HG02884 (cell line): Measurements from ENCODE around the gene LMO7.

Source experiments
- ATAC-seq: cut with Tn5 transposase; IDR thresholded peaks from one replicate; pipeline ENCODE4 v1.9.1; 2021; ENCODE audit warnings: mild to moderate bottlenecking, moderate library complexity; ENCODE audit not compliant: unreplicated experiment

Gene LMO7

GRCh38 chr13:75831389-75831788 lies 195.3 kb downstream of the LMO7 start:
- ATAC-seq: no peak

DNA sequence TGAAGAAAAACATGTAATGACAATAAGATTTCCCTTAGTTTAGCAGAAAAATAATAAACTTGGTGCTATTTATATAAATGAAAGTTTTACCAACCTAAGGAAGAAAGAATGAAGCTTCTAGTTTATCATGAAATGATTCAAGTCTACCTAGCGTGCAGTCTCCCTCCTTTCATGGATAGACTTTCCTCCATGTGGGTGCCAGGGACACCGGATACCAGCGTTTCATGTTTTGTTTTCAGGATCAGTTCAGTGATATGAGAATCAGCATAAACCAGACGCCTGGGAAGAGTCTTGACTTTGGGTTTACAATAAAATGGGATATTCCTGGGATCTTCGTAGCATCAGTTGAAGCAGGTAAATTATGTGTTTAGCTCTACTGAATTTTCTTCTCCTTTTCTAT lies 196.7 kb downstream of the LMO7 start:
- ATAC-seq: no peak

DNA sequence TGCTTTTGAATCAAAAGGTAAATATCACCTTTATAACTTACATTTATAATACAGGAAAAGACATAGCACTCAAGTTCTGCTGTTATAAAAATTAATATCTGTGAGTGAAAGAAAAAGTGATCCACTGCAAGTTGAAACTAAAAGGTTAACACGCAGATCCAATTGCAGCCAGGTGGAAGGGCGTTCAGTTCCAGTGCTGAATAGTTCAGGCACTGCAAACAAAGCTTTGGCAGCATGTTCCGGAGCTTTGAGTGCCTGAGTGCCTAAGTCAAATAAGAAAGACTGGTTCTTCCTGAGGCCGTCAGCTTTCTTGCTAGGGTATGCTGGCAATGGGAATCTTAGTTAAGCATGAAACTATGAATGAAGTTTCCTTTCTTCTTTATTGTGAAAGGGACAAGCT lies 200.3 kb downstream of the LMO7 start:
- no peak for ATAC-seq

GRCh38 chr13:75838366-75839005 lies 202.4 kb downstream of the LMO7 start:
- ATAC-seq: no peak

DNA sequence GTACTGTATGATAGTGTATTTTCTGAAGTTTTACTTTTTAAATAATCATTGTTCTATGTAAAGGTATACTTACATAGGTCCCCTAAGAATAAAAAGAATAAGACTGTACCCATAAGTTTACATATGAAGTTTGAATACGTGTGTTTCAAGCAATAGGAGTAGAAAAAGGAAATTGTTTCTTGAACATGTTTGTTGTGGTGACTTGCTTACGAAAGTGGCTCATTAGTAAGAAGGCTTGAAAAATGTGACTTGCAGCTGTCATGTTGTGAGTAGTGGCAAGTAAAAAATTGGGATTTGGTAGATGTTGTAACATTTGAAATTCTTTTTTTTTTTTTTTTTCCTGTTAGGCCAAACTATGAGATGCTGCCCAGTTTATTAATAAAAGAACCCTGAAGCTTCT lies 203.3 kb downstream of the LMO7 start:
- ATAC-seq: no peak

- ATAC-seq: no peak
Measured at GRCh38 chr13:75841905-75842304, 205.8 kb downstream of the LMO7 start.

GRCh38 chr13:75843074-75843473 lies 206.9 kb downstream of the LMO7 start:
- ATAC-seq: no peak

DNA sequence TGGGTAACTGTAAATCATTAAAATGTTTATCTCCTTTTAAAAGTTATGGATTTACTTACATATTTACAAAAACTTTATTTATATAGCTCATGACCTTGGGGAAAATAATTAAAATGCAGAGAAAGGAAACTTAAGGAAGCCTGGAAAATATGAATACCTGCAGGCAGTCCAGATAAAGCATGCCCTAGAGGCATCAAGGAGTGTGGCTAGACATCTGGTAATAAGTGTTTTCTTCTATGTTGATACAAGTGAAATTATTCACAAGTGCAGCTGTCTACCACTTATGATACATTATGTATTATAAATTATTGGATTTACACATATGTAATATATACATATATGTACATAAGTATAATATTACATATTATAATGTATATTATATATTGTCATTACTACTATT lies 207.9 kb downstream of the LMO7 start:
- ATAC-seq: no peak

DNA sequence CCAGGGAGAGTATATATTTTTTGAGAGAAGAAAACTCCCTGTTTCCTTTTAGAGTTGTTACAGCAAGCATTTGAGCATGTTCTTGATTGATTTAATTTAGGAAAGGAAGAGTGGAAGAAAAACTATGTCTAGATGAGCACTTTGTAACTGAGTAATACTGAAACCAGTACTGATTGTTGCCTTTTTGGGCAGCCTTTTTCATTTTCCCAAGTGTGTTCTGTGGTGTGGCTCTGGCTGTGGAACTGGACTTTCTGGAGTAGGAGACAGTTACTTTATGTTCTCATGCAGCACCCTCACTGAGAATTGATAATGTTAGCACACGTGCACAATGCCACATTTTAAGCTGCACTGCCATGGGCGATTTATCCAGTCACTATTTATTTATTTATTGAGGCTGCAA lies 211.5 kb downstream of the LMO7 start:
- ATAC-seq: peak; percentile 63

- ATAC-seq: no peak
Measured at GRCh38 chr13:75850916-75851315, 214.8 kb downstream of the LMO7 start.

DNA sequence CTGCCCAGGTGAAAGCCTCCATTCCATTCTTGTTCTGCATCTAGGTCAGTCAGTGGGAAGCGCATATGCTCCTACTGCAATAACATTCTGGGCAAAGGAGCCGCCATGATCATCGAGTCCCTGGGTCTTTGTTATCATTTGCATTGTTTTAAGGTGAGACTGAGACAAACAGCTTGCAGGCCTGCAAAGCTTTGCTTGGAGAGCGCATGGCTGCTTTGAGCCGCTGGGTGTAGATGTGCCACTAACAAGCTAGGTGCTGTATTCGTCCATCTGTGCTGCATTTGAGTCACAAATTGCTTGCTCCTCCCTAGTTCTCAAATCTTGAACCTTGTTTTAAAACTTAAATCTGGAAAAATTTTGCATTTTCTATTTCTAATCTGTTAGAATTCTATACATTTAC lies 219.1 kb downstream of the LMO7 start:
- no peak for ATAC-seq

DNA sequence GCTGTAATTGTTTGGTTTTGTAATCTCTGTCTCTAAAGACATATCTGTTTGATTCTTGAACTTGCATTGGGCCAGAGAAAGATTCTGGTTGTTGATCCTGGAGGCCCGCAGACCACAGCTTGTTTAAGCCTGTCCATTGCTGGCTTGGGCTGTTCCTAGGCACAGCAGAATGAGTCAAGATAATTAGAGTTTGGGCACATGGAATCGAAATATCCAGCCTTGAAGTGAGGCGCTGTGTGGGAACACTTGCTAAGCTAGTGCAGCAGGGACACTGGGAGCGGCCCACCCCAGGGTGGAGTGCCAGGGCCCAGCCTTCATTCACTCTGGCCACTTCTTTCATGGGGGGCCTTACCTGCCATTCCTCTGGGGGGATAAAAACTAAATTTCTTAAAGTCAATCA lies 219.7 kb downstream of the LMO7 start:
- no peak for ATAC-seq

DNA sequence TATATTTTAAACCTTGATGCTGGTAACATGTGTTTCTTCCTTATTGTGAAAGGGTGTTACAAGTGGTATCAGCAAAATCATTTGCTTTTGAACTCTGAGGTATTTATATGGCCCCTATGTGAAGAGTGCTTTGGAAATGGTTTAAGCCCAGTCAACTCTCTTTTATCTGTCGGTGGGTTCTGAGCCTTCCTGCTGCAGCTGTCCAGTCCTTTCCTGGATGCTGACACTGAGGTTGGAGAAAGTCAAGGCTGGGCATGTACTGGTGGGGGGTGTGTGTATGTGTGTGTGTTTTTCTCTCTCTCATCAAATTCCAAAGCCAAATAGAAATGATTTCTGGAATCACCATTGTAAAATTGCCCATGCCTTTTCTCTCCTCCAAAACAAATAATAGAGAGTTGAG lies 221.2 kb downstream of the LMO7 start:
- ATAC-seq: no peak

GRCh38 chr13:75860935-75861334 lies 224.8 kb downstream of the LMO7 start:
- ATAC-seq: no peak

DNA sequence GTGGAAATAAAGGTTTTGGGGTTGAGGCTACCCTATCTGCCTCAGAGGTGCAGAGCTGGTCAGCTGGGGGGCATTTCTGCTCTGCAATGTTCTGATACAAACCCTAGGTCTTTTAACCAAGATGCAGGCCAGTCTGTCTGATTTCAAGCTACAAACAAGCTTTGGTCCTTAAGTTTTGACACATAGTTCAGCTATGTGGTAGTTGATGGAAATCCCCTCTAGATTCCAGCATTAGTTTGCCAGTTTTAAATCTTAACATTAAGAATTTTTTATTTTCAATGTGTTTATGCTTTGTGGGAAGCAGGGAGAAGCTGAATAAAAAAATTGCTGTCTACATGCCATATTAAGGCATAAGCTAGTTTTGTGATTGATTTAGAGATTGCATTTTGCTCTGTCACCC lies 225.7 kb downstream of the LMO7 start:
- no peak for ATAC-seq

- no peak for ATAC-seq
Measured at GRCh38 chr13:75864718-75865117, 228.6 kb downstream of the LMO7 start.

GRCh38 chr13:75867379-75868117 lies 231.4 kb downstream of the LMO7 start:
- no peak for ATAC-seq

- no peak for ATAC-seq
Measured at GRCh38 chr13:75869981-75870380, 233.9 kb downstream of the LMO7 start.

GRCh38 chr13:75870397-75870903 lies 234.3 kb downstream of the LMO7 start:
- no peak for ATAC-seq

- ATAC-seq: no peak
Measured at GRCh38 chr13:75871059-75871458, 234.9 kb downstream of the LMO7 start.

DNA sequence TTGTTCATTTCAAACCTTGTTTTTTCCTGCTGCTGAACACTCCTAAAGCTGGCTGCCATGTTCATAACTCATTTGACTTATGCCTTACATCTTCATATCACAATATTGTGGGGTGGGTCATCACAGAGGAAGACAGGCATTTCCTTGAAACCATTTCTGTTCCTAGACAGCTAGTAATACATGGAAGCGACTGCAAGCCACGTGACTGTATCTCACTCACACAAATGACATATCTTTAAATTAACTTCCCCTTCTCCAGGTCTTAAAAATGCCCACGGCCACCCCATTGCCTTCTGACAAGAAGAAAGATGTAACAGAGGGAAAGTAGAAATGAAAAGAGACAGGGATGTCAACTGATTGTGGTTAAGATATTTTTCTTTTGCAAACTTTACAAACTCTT lies 236.8 kb downstream of the LMO7 start:
- ATAC-seq: no peak

GRCh38 chr13:75873494-75873893 lies 237.4 kb downstream of the LMO7 start:
- ATAC-seq: no peak

GRCh38 chr13:75875450-75875849 lies 239.3 kb downstream of the LMO7 start:
- ATAC-seq: no peak
